Gastroesophageal sphincter (tissue), 4 donors: Measurements from ENCODE around the gene JSRP1. TPM values are rescaled to one million over a fixed set of nuclear protein-coding genes. Genes with fewer than 3 reads are reported as not detected.

ENCODE experiments used
- ATAC-seq: fragments of 150-250 bp; one replicate; pipeline ENCODE4 v1.9.1; 2016; ENCODE audit warnings: mild to moderate bottlenecking, moderate library complexity
- H3K27ac ChIP-seq, 4 donors: fragments of 200-600 bp; sonication (generic) in 3 of 4; 1 replicate in 3 of 4; 2 replicates in 1 of 4; pipeline ENCODE4 v1.5.1; 2016 to 2019
- H3K27me3 ChIP-seq: fragments of 200-600 bp; sonication (generic); one replicate; pipeline ENCODE4 v1.5.1; 2019
- H3K36me3 ChIP-seq, 2 donors: fragments of 200-600 bp; sonication (generic); one replicate each; pipeline ENCODE4 v1.5.1; 2019; ENCODE audit warnings: control low read depth in 1 of 2
- H3K4me1 ChIP-seq, 3 donors: fragments of 200-600 bp; sonication (generic); 1 replicate in 2 of 3; 2 replicates in 1 of 3; pipeline ENCODE4 v1.5.1; 2016 to 2019; ENCODE audit warnings: control low read depth in 2 of 3
- H3K4me3 ChIP-seq, 2 donors: fragments of 200-600 bp; sonication (generic); one replicate each; pipeline ENCODE4 v1.5.1; 2019; ENCODE audit warnings: mild to moderate bottlenecking in 1 of 2, moderate library complexity in 1 of 2
- H3K9me3 ChIP-seq, 3 donors: fragments of 200-600 bp; sonication (generic); one replicate each; pipeline ENCODE4 v1.5.1; 2017 to 2019; ENCODE audit warnings: control low read depth in 2 of 3
- CTCF ChIP-seq, 4 experiments: fragments of 200-600 bp in 2 of 4; fragments of 450-650 bp in 2 of 4; sonication (generic) in 1 of 4; IDR thresholded peaks; one replicate each; pipeline ENCODE4 v1.5.1; 2017 to 2019; ENCODE audit warnings: antibody characterized with exemption in 4 of 4, mild to moderate bottlenecking in 2 of 4, moderate library complexity in 2 of 4
- EP300 ChIP-seq: sonication (generic); formaldehyde crosslinking; IDR thresholded peaks from one replicate; pipeline ENCODE4 v1.6.1; 2017; ENCODE audit warnings: antibody characterized with exemption, mild to moderate bottlenecking
- POLR2A ChIP-seq, 2 donors: fragments of 450-650 bp; IDR thresholded peaks; one replicate each; pipeline ENCODE4 v1.6.1; 2017; ENCODE audit warnings: antibody characterized with exemption in 2 of 2, mild to moderate bottlenecking in 2 of 2, moderate library complexity in 1 of 2
- POLR2AphosphoS5 ChIP-seq: sonication (generic); formaldehyde crosslinking; IDR thresholded peaks from one replicate; pipeline ENCODE4 v1.6.1; 2017; ENCODE audit warnings: antibody characterized with exemption
- WGBS, 2 donors: methylation state at CpG; one replicate each; pipeline ENCODE4 v1.1.5; 2018; ENCODE audit warnings: low coverage in 1 of 2; 5-methylcytosine and 5-hydroxymethylcytosine counted together
- total RNA-seq, 4 donors: library from RNA; depleted of rRNA; stranded (reverse); fragments of >200 nt; gene quantifications; one replicate each; pipeline ENCODE4 v1.1.0, GENCODE V29; 2016

The JSRP1 gene
- total RNA-seq, 4 donors from 2014 or later: 0.37 TPM; not detected in 3

- no peak overlapping the region for H3K4me3 ChIP-seq
- no peaks in the 10 kb centered on the region for H3K9me3 ChIP-seq
- ATAC-seq: no peak
- no peaks in the 10 kb centered on the region for H3K36me3 ChIP-seq
- H3K27ac ChIP-seq: no peak overlapping the region
- 77% methylated on average over 5 of the region's 17 CpGs; no CpG with 5 or more reads in 1 of the 2 donors for WGBS, 2 donors
- peaks cover 0 to 15% (median 4%) of the 10 kb centered on the region in 3 donors for H3K4me1 ChIP-seq
- no peak for TF ChIP-seq EP300
- no peak for TF ChIP-seq POLR2A (IDR thresholded peaks at IDR 0.05)
- no peak for TF ChIP-seq POLR2AphosphoS5
- TF ChIP-seq CTCF (IDR thresholded peaks at IDR 0.05): no peak
- peaks cover 47% of the 10 kb centered on the region for H3K27me3 ChIP-seq
These were observed 44.3 kb upstream of the JSRP1 start for GRCh38 chr19:2300533-2300932.

- Histone ChIP-seq H3K27me3 (peaks cover 31% of the 10 kb centered on the region), H3K4me3 (no peak overlapping the region), H3K27ac (no peak overlapping the region), H3K36me3 (no peaks in the 10 kb centered on the region), H3K4me1 (peaks cover 0 to 28% (median 15%) of the 10 kb centered on the region in 3 donors), H3K9me3 (no peaks in the 10 kb centered on the region)
- TF ChIP-seq CTCF (IDR thresholded peaks at IDR 0.05) (no peak), POLR2AphosphoS5 (no peak), POLR2A (IDR thresholded peaks at IDR 0.05) (no peak), EP300 (no peak)
- WGBS, 2 donors: 95 to 100% methylated on average over 3 to 7 of the region's 16 CpGs
- no peak for ATAC-seq
These were observed 39.9 kb upstream of the JSRP1 start for GRCh38 chr19:2296141-2296540.

GRCh38 chr19:2294687-2295335 is 38.6 kb upstream of the JSRP1 start:
- peaks cover 39% of the 10 kb centered on the region for H3K27me3 ChIP-seq
- peak overlapping the region in 1 of 2 donors; percentile 29 for H3K4me3 ChIP-seq
- peak overlapping the region in 3 of 4 donors; percentile 64 to 68 (median 67) for H3K27ac ChIP-seq
- H3K4me1 ChIP-seq: peaks cover 0 to 41% (median 28%) of the 10 kb centered on the region in 3 donors
- 15 to 20% methylated on average over 1 to 7 of the region's 26 CpGs for WGBS, 2 donors
- no peaks in the 10 kb centered on the region for H3K36me3 ChIP-seq
- peak; percentile 61 for ATAC-seq
- TF ChIP-seq POLR2A (IDR thresholded peaks at IDR 0.05): no peak
- TF ChIP-seq POLR2AphosphoS5: peak; percentile 52
- no peak for TF ChIP-seq EP300
- TF ChIP-seq CTCF (IDR thresholded peaks at IDR 0.05): no peak
- H3K9me3 ChIP-seq: no peaks in the 10 kb centered on the region

- Histone ChIP-seq H3K27me3 (peaks cover 61% of the 10 kb centered on the region), H3K36me3 (no peaks in the 10 kb centered on the region), H3K4me3 (peak overlapping the region in 1 of 2 donors; percentile 50), H3K4me1 (peaks cover 0 to 48% (median 32%) of the 10 kb centered on the region in 3 donors), H3K27ac (no peak overlapping the region), H3K9me3 (no peaks in the 10 kb centered on the region)
- TF ChIP-seq POLR2AphosphoS5 (no peak), POLR2A (IDR thresholded peaks at IDR 0.05) (no peak), EP300 (no peak), CTCF (IDR thresholded peaks at IDR 0.05) (no peak)
- no peak for ATAC-seq
- WGBS, 2 donors: no CpG with 5 or more reads among the region's 67 CpGs
These were observed 35.1 kb upstream of the JSRP1 start for GRCh38 chr19:2291185-2291751.
